HCT116 (cell line): ENCODE results near the gene SRPK2. TPM values are rescaled to one million over a fixed set of nuclear protein-coding genes. Genes with fewer than 3 reads are reported as not detected.

Source experiments
- ATAC-seq: fragments of 200-7000 bp; cut with Tn5 transposase; 2 replicates; pipeline ENCODE4 v1.9.1; 2020; ENCODE audit warnings: mild to moderate bottlenecking, moderate library complexity
- BruUV-seq: library from RNA; stranded (reverse); fragments of 400-500 nt; replicated peaks from 2 replicates; lab custom pipeline; 2021; lab: Mats Ljungman, UMichigan
- CTCF ChIA-PET: fragments of 300-600 bp; sonication (Branson Sonifier 250); formaldehyde crosslinking; loops from one replicate; lab custom pipeline; 2021; ENCODE audit warnings: antibody characterized with exemption; lab: Charles Lee
- POLR2A ChIA-PET: fragments of 300-600, 350-600 bp; sonication (Branson Sonifier 250); formaldehyde crosslinking; loops from one replicate; lab custom pipeline; 2021; ENCODE audit warnings: antibody characterized with exemption; lab: Charles Lee
- RAD21 ChIA-PET, 2 experiments: fragments of 300-600 bp; sonication (Branson Sonifier 250); formaldehyde crosslinking; loops; one replicate each; lab custom pipeline; 2023; ENCODE audit warnings: low total read pairs in 2 of 2; ENCODE audit not compliant: uncharacterized antibody in 2 of 2, unreplicated experiment in 2 of 2, low non-redundant PET in 1 of 2; lab: Charles Lee
- DNase-seq: peaks from one replicate; pipeline ENCODE4 v3.0.0-alpha.2; 2010; ENCODE audit warnings: low read depth, low spot score
- H2AFZ ChIP-seq: fragments of 200-600 bp; shearing (Covaris generic), sonication (generic); 2 replicates; pipeline ENCODE4 v1.6.1; 2017; ENCODE audit warnings: low read depth, mixed run types, mixed read lengths, antibody characterized with exemption, low read length; ENCODE audit not compliant: poor library complexity, severe bottlenecking
- H3K27ac ChIP-seq: 2 replicates; pipeline ENCODE4 v1.5.1; 2012; ENCODE audit warnings: low read depth, low read length
- H3K27me3 ChIP-seq: fragments of 200-600 bp; sonication (generic); 2 replicates; pipeline ENCODE4 v1.6.1; 2016; ENCODE audit warnings: mixed run types, low read length, mixed read lengths; ENCODE audit not compliant: insufficient read depth
- H3K36me3 ChIP-seq, 2 experiments: fragments of 200-500 bp in 1 of 2; fragments of 200-600 bp in 1 of 2; sonication (Bioruptor generic) in 1 of 2; sonication (generic) in 1 of 2; 2 replicates each; pipeline versions ENCODE4 v1.5.1 to v1.6.1; 2014 to 2016; ENCODE audit warnings: low read length in 2 of 2, inconsistent platforms in 1 of 2, mixed read lengths in 1 of 2, mixed run types in 1 of 2; ENCODE audit not compliant: insufficient read depth in 2 of 2, control insufficient read depth in 1 of 2
- H3K4me1 ChIP-seq, 2 experiments: fragments of 200-600 bp in 1 of 2; sonication (generic) in 1 of 2; 2 replicates each; pipeline versions ENCODE4 v1.5.1 to v1.6.1; 2012 to 2017; ENCODE audit warnings: low read length in 2 of 2, inconsistent platforms in 1 of 2, mild to moderate bottlenecking in 1 of 2, mixed read lengths in 1 of 2, mixed run types in 1 of 2, moderate library complexity in 1 of 2; ENCODE audit not compliant: insufficient read depth in 2 of 2, control insufficient read depth in 1 of 2
- H3K4me2 ChIP-seq: fragments of 200-600 bp; sonication (generic); 2 replicates; pipeline ENCODE4 v1.6.1; 2017; ENCODE audit warnings: mixed run types, low read length, mixed read lengths
- H3K4me3 ChIP-seq, 2 experiments: fragments of 200-600 bp in 1 of 2; sonication (generic) in 1 of 2; replicated peaks in 1 of 2; 2 replicates each; pipeline ENCODE4 v1.5.1; 2011 to 2016; ENCODE audit warnings: low read length in 2 of 2, control low read depth in 1 of 2, low read depth in 1 of 2, mild to moderate bottlenecking in 1 of 2, mixed read lengths in 1 of 2, mixed run types in 1 of 2
- H3K79me2 ChIP-seq: fragments of 200-600 bp; sonication (generic); 2 replicates; pipeline ENCODE4 v1.6.1; 2017; ENCODE audit warnings: mild to moderate bottlenecking, mixed run types, low read length, moderate library complexity, mixed read lengths; ENCODE audit not compliant: insufficient read depth
- H3K9ac ChIP-seq: fragments of 200-600 bp; sonication (generic); 2 replicates; pipeline ENCODE4 v1.6.1; 2016; ENCODE audit warnings: low read length, mixed read lengths
- H3K9me2 ChIP-seq: fragments of 200-600 bp; sonication (generic), shearing (Covaris generic); 2 replicates; pipeline ENCODE4 v1.6.1; 2017; ENCODE audit warnings: mixed run types, mild to moderate bottlenecking, moderate library complexity; ENCODE audit not compliant: insufficient read depth
- H3K9me3 ChIP-seq, 2 experiments: fragments of 200-500 bp in 1 of 2; fragments of 200-600 bp in 1 of 2; sonication (Bioruptor generic) in 1 of 2; sonication (generic) in 1 of 2; 2 replicates each; pipeline ENCODE4 v1.6.1; 2014 to 2017; ENCODE audit warnings: low read length in 2 of 2, mixed read lengths in 2 of 2, inconsistent platforms in 1 of 2, low read depth in 1 of 2, mild to moderate bottlenecking in 1 of 2, mixed run types in 1 of 2, moderate library complexity in 1 of 2; ENCODE audit not compliant: control insufficient read depth in 1 of 2, insufficient read depth in 1 of 2
- H4K20me1 ChIP-seq: fragments of 200-600 bp; sonication (generic), shearing (Covaris generic); 2 replicates; pipeline ENCODE4 v1.6.1; 2017; ENCODE audit warnings: mixed run types, mild to moderate bottlenecking, moderate library complexity; ENCODE audit not compliant: insufficient read depth
- ATF3 ChIP-seq: IDR thresholded peaks from 2 replicates; pipeline ENCODE4 v1.6.1; 2012
- CEBPB ChIP-seq: IDR thresholded peaks from 2 replicates; pipeline ENCODE4 v1.6.1; 2012; ENCODE audit warnings: low read depth
- CTCF ChIP-seq, 3 experiments: fragments of 200-600 bp in 1 of 3; sonication (generic) in 1 of 3; IDR thresholded peaks in 2 of 3; conservative IDR thresholded peaks in 1 of 3; 2 replicates each; pipeline ENCODE4 v1.5.1; 2012 to 2017; ENCODE audit warnings: low read depth in 2 of 3, low read length in 2 of 3, antibody characterized with exemption in 1 of 3, borderline replicate concordance in 1 of 3, control low read depth in 1 of 3, mild to moderate bottlenecking in 1 of 3, mixed read lengths in 1 of 3, mixed run types in 1 of 3, moderate library complexity in 1 of 3; ENCODE audit not compliant: insufficient read depth in 1 of 3
- EGR1 ChIP-seq: IDR thresholded peaks from 2 replicates; pipeline ENCODE4 v1.6.1; 2012; ENCODE audit warnings: low read depth
- ELF1 ChIP-seq: IDR thresholded peaks from 2 replicates; pipeline ENCODE4 v1.6.1; 2012; ENCODE audit warnings: low read depth, borderline replicate concordance
- EZH2 ChIP-seq: fragments of 200-600 bp; sonication (generic); IDR thresholded peaks from 2 replicates; pipeline ENCODE4 v1.6.1; 2017; ENCODE audit warnings: antibody characterized with exemption, mixed run types
- EZH2phosphoT487 ChIP-seq: fragments of 200-600 bp; IDR thresholded peaks from 2 replicates; pipeline ENCODE4 v1.6.1; 2018; ENCODE audit warnings: antibody characterized with exemption, borderline replicate concordance
- JUND ChIP-seq: IDR thresholded peaks from 2 replicates; pipeline ENCODE4 v1.6.1; 2012
- MAX ChIP-seq: IDR thresholded peaks from 2 replicates; pipeline ENCODE4 v1.6.1; 2012
- POLR2A ChIP-seq: IDR thresholded peaks from 2 replicates; pipeline ENCODE4 v1.7.0; 2011; ENCODE audit warnings: borderline replicate concordance; ENCODE audit not compliant: insufficient read depth, insufficient read length; ENCODE audit errors: extremely low read depth
- POLR2AphosphoS5 ChIP-seq: IDR thresholded peaks from 2 replicates; pipeline ENCODE4 v1.6.1; 2011; ENCODE audit warnings: mild to moderate bottlenecking, low read depth, low read length, moderate library complexity
- SP1 ChIP-seq: IDR thresholded peaks from 2 replicates; pipeline ENCODE4 v1.6.1; 2012; ENCODE audit warnings: low read depth
- SRF ChIP-seq: IDR thresholded peaks from 2 replicates; pipeline ENCODE4 v1.6.1; 2012; ENCODE audit warnings: low read depth
- YY1 ChIP-seq: IDR thresholded peaks from 2 replicates; pipeline ENCODE4 v1.6.1; 2011; ENCODE audit warnings: low read length, low read depth, moderate library complexity, mild to moderate bottlenecking; ENCODE audit not compliant: insufficient replicate concordance; ENCODE audit errors: extremely low read depth
- ZBTB33 ChIP-seq: IDR thresholded peaks from 2 replicates; pipeline ENCODE4 v1.6.1; 2011; ENCODE audit warnings: mild to moderate bottlenecking, low read length, moderate library complexity; ENCODE audit not compliant: insufficient replicate concordance; ENCODE audit errors: extremely low read depth
- ZFX ChIP-seq: fragments of 450-650 bp; IDR thresholded peaks from 2 replicates; pipeline ENCODE4 v1.6.1; 2017
- ZNF274 ChIP-seq: fragments of 200-500 bp; sonication (Bioruptor generic); IDR thresholded peaks from 2 replicates; pipeline ENCODE4 v1.6.1; 2014; ENCODE audit warnings: mild to moderate bottlenecking, low read depth, low read length, inconsistent platforms
- intact Hi-C: fragments of 100-400 bp; cut with micrococcal nuclease; formaldehyde crosslinking; loops from 2 replicates; pipeline ENCODE4 v1.10.0; 2022
- total RNA-seq: library from RNA; stranded (reverse); gene quantifications from one replicate; pipeline ENCODE4 v1.2.1, GENCODE V29; 2021; ENCODE audit not compliant: unreplicated experiment

Gene SRPK2
- total RNA-seq, 1 experiment from 2014 or later, result 37.4 TPM

- Histone ChIP-seq H3K9me3 (no peaks in the 10 kb centered on the region), H4K20me1 (no peaks in the 10 kb centered on the region)
- BruUV-seq, result no TSS peak
- TF ChIP-seq ATF3 (no peak), MAX (no peak), YY1 (no peak), ZBTB33 (no peak), SRF (no peak), EZH2phosphoT487 (no peak), JUND (no peak), ZNF274 (no peak), ELF1 (no peak), CTCF (IDR thresholded peaks at IDR 0.05 in 2 of 3, conservative IDR thresholded peaks at IDR 0.05 in 1 of 3; ENCODE audit: borderline replicate concordance in 1 of 3, insufficient read depth in 1 of 3, low read depth in 2 of 3, low read length in 2 of 3) (no peak), ZFX (no peak), SP1 (no peak), EZH2 (no peak), EGR1 (no peak), POLR2AphosphoS5 (no peak), CEBPB (no peak), POLR2A (no peak)
- TF ChIP-seq, all 23 proteins: peak for 0
- Histone ChIP-seq H2AFZ (no peak overlapping the region), H3K4me1 (peaks cover 0 to 10% of the 10 kb centered on the region in 2 experiments; a peak in 1 of 4 replicates), H3K9ac (no peak overlapping the region), H3K4me2 (no peak overlapping the region), H3K9me2 (no peaks in the 10 kb centered on the region), H3K36me3 (no peaks in the 10 kb centered on the region), H3K27me3 (no peaks in the 10 kb centered on the region), H3K4me3 (no peak overlapping the region), H3K27ac (no peak overlapping the region), H3K79me2 (peaks cover 8% of the 10 kb centered on the region; the same call in 1 of the 2 replicates)
- no peak for ATAC-seq
- ChIA-PET POLR2A (no interaction called here), CTCF (no interaction called here), RAD21 (no interaction called here)
- intact Hi-C loops, result no loop called here
- DNase-seq, result no peak
These were observed 256.8 kb downstream of the SRPK2 start for GRCh38 chr7:105131890-105132289.
